Spleen (tissue), 7 donors: ENCODE data around the gene MEMO1.

ENCODE experiments used
- CTCF ChIP-seq, 11 experiments: fragments of 200-600 bp in 7 of 11; fragments of 450-650 bp in 4 of 11; sonication (generic) in 4 of 11; IDR thresholded peaks in 8 of 11; conservative IDR thresholded peaks in 3 of 11; 1 replicate in 7 of 11; 2 replicates in 4 of 11; pipeline versions ENCODE4 v1.4.0 to v1.8.0; 2016 to 2021; ENCODE audit warnings: antibody characterized with exemption in 11 of 11, inconsistent platforms in 4 of 11, mild to moderate bottlenecking in 1 of 11
- POLR2A ChIP-seq, 3 donors: fragments of 450-650 bp; IDR thresholded peaks; one replicate each; pipeline ENCODE4 v1.5.1; 2017; ENCODE audit warnings: antibody characterized with exemption in 3 of 3, mild to moderate bottlenecking in 1 of 3
- POLR2AphosphoS5 ChIP-seq, 3 donors: sonication (generic); formaldehyde crosslinking; IDR thresholded peaks; one replicate each; pipeline ENCODE4 v1.5.1; 2017; ENCODE audit warnings: antibody characterized with exemption in 3 of 3
- donor health status: DM: no; HTN: no; CAD: no; lungs with moderate emphysema.
- donor health status: DM: no; HTN: no; CAD: no.
- donor health status: DM: no; HTN: no; CAD: no.

- TF ChIP-seq POLR2A (IDR thresholded peaks at IDR 0.05) (no peak), CTCF (IDR thresholded peaks at IDR 0.05 in 8 of 11, conservative IDR thresholded peaks at IDR 0.05 in 3 of 11) (no peak), POLR2AphosphoS5 (IDR thresholded peaks at IDR 0.05) (no peak)
Measured at GRCh38 chr2:31863867-31864266, 146.9 kb downstream of the MEMO1 start.
